HG02943 (cell line): ENCODE results near the gene MRPL22.
"Not testable (repeated sequence)": the region's sequence is repeated elsewhere in the genome, so short reads cannot be mapped to it uniquely, and the experiment has no call there.

Experiments
- ATAC-seq: cut with Tn5 transposase; IDR thresholded peaks from one replicate; pipeline ENCODE4 v1.9.1; 2021; ENCODE audit warnings: mild to moderate bottlenecking, low read depth, moderate library complexity; ENCODE audit not compliant: unreplicated experiment

Gene MRPL22

GRCh38 chr5:154986151-154986550 is 45.3 kb downstream of the MRPL22 start:
- ATAC-seq = no peak

DNA sequence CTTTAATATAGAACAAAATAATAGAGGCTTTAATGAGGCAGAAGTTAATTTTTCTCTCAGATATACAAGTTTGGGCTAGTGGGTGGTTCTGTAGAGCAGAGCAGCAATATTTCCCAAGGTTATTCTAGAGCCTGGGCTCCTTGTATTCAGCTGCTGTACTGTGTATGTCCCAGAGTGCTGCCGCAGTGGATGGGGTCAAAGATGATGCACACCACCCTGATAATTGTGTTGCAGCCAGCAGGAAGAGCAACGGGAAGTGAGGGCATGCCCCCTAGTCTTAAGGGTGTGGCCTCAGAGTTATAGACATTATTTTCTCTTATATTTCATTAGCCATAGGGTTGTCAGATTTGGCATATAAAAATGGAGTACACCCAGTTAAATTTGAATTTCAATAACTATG is 48.8 kb downstream of the MRPL22 start:
- no peak for ATAC-seq

- no peak for ATAC-seq
These were observed 52.6 kb downstream of the MRPL22 start for GRCh38 chr5:154993461-154993860.

- no peak for ATAC-seq
These were observed 54.8 kb downstream of the MRPL22 start for GRCh38 chr5:154995679-154996078.

DNA sequence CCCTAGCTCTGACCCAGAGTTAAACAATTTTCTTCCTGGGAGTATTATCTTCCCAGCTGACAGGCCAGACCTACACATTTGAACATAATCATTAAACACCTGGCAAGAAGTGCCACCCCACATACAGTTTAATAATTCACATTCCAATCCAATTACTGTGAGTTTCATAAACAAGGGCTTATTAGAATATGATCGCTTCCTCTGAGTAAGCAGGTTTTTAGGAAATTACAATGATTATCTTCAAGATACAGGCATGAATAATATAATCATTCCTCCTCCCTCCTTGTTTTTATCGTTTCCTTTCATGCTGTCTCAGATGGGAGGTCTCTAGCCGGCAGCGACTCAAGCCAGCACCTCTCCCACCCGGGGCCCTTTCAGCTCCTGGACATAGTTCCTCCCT is 56.9 kb downstream of the MRPL22 start:
- no peak for ATAC-seq

DNA sequence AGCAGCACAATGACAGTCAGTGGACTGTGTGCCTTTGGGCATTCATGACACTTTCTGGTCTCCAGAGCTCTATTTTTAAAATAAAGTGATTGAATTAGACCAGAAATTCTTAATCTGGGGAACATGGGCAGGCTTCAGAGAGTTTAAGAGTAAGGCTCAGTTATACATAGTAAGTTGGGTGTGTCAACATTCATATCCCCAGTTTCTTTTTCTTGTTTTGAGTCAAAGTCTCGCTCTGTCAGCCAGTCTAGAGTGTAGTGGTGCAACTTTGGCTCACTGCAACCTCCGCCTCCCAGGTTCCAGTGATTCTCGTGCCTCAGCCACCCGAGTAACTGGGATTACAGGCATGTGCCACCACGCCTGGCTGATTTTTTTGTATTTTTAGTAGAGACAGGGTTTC is 59.0 kb downstream of the MRPL22 start:
- ATAC-seq = no peak

DNA sequence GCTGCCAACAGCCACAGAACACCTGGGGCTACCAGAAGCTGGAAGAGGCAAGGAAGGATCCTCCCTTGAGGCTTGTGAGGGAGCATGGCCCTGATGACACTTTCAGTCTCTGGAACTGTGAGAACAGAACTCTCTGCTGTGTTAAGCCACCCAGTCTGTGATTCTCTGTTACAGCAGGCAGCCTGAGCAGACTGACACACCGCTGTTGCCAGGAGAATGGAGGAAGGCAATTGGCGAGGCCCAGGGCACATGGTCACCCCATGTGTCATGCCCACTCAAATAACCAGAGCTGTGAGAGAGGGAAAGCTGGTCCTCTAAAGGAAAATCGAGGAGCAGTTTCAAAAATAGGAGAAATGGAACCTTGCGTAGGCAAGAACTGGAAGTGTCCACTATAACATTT is 60.6 kb downstream of the MRPL22 start:
- no peak for ATAC-seq

- ATAC-seq = not testable (repeated sequence)
These were observed 61.8 kb downstream of the MRPL22 start for GRCh38 chr5:155002722-155003121.

GRCh38 chr5:155004138-155004744 is 63.4 kb downstream of the MRPL22 start:
- ATAC-seq = no peak

DNA sequence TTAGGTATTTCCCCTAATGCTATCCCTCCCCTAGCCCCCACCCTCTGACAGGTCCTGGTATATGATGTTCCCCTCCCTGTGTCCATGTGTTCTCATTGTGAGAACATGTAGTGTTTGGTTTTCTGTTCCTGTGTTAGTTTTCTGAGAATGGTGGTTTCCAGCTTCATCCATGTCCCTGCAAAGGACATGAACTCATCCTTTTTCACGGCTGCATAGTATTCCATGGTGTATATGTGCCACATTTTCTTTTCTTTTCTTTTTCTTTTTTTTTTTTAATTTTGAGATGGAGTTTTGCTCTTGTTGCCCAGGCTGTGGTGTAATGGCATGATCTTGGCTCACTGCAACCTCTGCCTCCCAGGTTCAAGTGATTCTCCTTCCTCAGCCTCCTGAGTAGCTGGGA is 65.4 kb downstream of the MRPL22 start:
- not testable (repeated sequence) for ATAC-seq

DNA sequence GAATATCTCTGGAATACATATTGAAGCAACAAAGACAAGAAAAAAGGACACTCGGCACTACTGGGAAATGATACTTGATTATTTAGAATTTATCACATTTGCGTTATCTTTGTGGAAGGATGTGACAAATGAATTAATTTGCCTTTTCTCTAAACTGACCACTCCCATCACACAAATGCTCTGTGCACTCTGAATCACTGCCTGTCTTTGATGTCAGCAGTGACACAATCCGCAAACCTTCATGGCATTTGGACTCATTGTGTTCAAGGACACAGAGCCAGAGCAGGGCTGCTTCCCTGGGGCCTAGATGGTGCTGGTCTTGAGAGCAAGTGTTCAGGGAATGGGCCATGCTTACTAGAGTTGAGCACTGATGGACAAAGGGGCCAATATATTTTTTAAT is 67.8 kb downstream of the MRPL22 start:
- ATAC-seq = no peak

- no peak for ATAC-seq
These were observed 70.0 kb downstream of the MRPL22 start for GRCh38 chr5:155010881-155011280.

DNA sequence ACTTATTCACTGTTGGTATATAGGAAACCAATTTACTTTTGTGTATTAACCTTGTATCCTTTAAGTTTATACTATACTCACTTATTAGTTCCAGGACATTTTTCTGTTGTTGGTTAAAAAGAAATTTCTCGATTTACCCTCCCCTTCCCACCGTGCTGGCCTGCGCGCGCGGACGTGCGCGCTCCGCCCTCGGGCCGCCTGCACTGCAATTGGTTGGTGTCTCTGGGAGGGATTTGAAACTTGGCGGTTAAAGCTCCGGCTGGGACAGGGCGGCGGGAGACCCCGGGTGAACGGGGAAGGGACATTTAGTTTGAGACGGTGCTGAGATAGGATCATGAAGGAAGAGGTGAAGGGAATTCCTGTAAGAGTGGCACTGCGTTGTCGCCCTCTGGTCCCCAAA is 72.7 kb downstream of the MRPL22 start, which contains the start of gene KIF4B:
Gene KIF4B (plus strand): TSS at position 230 of the 400 bp plus-strand sequence. CDS start 105 bp downstream, at position 335.
- no peak for ATAC-seq

GRCh38 chr5:155015239-155015638 is 74.4 kb downstream of the MRPL22 start:
- ATAC-seq = no peak

- peak; percentile 81 for ATAC-seq
These were observed 76.7 kb downstream of the MRPL22 start for GRCh38 chr5:155017610-155018009.
